Measurements from ENCODE around the gene DAPK3.

Gene DAPK3

DNA sequence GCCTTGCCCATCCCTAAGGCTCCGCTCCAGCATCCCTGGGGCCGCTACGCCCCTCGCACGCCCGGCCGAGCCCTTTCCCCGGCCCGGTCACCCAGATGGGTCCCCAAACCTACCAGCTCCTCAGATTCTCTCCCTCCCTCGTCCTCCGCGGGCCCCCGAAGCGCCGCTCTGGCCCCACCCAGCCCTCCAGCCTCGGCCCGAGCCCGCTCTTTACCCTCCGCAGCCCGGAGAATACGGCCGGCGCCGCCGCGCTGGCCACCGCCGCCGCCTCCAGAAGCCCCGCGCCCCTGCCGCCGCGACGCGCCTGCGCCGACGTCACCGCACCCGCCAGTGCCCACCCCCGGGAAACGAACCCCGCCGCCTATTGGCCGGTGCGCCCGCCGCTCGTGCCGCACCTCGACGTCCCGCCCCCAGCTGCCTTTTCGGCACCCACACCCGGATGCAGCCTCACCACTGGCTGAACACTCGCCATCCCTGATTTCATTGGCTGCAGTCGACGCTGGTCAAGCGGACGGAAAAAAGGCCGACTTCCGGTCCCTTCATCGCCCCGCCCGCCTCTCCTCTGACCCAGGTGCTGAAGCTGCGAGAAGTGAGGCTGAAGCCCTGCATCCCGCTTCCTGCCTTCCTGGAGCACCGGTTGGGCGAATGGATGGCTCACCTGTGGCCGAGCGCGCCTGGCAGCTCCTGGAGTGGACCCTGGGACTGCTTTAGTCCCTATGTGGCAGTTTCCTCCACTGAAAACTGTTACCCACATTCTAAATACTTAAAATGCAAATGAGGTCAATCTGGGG lies at the start of gene DAPK3 (continued):
- TF ChIP-seq, protein P1, sequence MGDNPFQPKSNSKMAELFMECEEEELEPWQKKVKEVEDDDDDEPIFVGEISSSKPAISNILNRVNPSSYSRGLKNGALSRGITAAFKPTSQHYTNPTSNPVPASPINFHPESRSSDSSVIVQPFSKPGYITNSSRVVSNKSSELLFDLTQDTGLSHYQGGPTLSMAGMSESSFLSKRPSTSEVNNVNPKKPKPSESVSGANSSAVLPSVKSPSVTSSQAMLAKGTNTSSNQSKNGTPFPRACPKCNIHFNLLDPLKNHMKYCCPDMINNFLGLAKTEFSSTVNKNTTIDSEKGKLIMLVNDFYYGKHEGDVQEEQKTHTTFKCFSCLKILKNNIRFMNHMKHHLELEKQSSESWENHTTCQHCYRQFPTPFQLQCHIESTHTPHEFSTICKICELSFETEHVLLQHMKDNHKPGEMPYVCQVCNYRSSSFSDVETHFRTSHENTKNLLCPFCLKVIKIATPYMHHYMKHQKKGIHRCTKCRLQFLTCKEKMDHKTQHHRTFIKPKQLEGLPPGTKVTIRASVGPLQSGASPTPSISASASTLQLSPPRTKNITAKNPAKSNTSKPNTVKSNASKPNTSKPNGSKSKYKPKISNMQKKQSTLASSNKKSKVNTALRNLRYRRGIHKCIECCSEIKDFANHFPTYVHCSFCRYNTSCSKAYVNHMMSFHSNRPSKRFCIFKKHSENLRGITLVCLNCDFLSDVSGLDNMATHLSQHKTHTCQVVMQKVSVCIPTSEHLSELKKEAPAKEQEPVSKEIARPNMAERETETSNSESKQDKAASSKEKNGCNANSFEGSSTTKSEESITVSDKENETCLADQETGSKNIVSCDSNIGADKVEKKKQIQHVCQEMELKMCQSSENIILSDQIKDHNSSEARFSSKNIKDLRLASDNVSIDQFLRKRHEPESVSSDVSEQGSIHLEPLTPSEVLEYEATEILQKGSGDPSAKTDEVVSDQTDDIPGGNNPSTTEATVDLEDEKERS (tag by site-specific recombination; IDR thresholded peaks at IDR 0.05), result no peak
- no peak for TF ChIP-seq ZIC2 (tag by site-specific recombination; IDR thresholded peaks at IDR 0.05)
- TF ChIP-seq ZNF610 (tag by site-specific recombination; IDR thresholded peaks at IDR 0.05; ENCODE audit: borderline replicate concordance), result no peak
- no peak for TF ChIP-seq ZNF391 (tag by site-specific recombination; IDR thresholded peaks at IDR 0.05; ENCODE audit: borderline replicate concordance, low read depth)
- no peak for TF ChIP-seq ZNF24 (tag by site-specific recombination; IDR thresholded peaks at IDR 0.05)
- no peak for TF ChIP-seq ZNF274 (IDR thresholded peaks at IDR 0.05; ENCODE audit: low read length)
- no peak for TF ChIP-seq ZNF274 (tag by site-specific recombination; IDR thresholded peaks at IDR 0.05; ENCODE audit: borderline replicate concordance)
- TF ChIP-seq ZNF837 (tag by site-specific recombination; IDR thresholded peaks at IDR 0.05), result no peak
- no peak for TF ChIP-seq ZNF624 (tag by site-specific recombination; IDR thresholded peaks at IDR 0.05)
- TF ChIP-seq ZNF423 (tag by site-specific recombination; IDR thresholded peaks at IDR 0.05), result no peak
- no peak for TF ChIP-seq ZNF600 (tag by site-specific recombination; IDR thresholded peaks at IDR 0.05)
- TF ChIP-seq ZNF426 (tag by site-specific recombination; IDR thresholded peaks at IDR 0.05), result no peak
- TF ChIP-seq YY1 (tag by site-specific recombination; IDR thresholded peaks at IDR 0.05), result 0 out of 2 replicates have a peak, but pooled peaks have one; percentile 35
- TF ChIP-seq, protein P2, sequence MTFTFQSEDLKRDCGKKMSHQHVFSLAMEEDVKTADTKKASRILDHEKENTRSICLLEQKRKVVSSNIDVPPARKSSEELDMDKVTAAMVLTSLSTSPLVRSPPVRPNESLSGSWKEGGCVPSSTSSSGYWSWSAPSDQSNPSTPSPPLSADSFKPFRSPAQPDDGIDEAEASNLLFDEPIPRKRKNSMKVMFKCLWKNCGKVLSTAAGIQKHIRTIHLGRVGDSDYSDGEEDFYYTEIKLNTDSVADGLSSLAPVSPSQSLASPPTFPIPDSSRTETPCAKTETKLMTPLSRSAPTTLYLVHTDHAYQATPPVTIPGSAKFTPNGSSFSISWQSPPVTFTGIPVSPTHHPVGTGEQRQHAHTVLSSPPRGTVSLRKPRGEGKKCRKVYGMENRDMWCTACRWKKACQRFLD (tag by site-specific recombination; IDR thresholded peaks at IDR 0.05), result no peak
- peak; percentile 96 for TF ChIP-seq ZBTB8A (tag by site-specific recombination; IDR thresholded peaks at IDR 0.05)
- TF ChIP-seq, protein P3, sequence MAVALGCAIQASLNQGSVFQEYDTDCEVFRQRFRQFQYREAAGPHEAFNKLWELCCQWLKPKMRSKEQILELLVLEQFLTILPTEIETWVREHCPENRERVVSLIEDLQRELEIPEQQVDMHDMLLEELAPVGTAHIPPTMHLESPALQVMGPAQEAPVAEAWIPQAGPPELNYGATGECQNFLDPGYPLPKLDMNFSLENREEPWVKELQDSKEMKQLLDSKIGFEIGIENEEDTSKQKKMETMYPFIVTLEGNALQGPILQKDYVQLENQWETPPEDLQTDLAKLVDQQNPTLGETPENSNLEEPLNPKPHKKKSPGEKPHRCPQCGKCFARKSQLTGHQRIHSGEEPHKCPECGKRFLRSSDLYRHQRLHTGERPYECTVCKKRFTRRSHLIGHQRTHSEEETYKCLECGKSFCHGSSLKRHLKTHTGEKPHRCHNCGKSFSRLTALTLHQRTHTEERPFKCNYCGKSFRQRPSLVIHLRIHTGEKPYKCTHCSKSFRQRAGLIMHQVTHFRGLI (tag by site-specific recombination; IDR thresholded peaks at IDR 0.05), result peak; percentile 72
- TF ChIP-seq BCL11A (tag by site-specific recombination; IDR thresholded peaks at IDR 0.05; ENCODE audit: low read depth), result peak; percentile 65; the same call in 1 of the 2 replicates
- peak; percentile 92 for TF ChIP-seq IKZF3 (tag by site-specific recombination; IDR thresholded peaks at IDR 0.05)
- TF ChIP-seq, protein P4, sequence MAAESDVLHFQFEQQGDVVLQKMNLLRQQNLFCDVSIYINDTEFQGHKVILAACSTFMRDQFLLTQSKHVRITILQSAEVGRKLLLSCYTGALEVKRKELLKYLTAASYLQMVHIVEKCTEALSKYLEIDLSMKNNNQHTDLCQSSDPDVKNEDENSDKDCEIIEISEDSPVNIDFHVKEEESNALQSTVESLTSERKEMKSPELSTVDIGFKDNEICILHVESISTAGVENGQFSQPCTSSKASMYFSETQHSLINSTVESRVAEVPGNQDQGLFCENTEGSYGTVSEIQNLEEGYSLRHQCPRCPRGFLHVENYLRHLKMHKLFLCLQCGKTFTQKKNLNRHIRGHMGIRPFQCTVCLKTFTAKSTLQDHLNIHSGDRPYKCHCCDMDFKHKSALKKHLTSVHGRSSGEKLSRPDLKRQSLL (tag by site-specific recombination; IDR thresholded peaks at IDR 0.05), result 0 out of 2 replicates have a peak, but pooled peaks have one; percentile 45
- no peak for TF ChIP-seq ZNF560 (tag by site-specific recombination; IDR thresholded peaks at IDR 0.05; ENCODE audit: borderline replicate concordance)
- TF ChIP-seq ZSCAN16 (tag by site-specific recombination; IDR thresholded peaks at IDR 0.05), result no peak
- no peak for TF ChIP-seq OSR2 (tag by site-specific recombination; IDR thresholded peaks at IDR 0.05)
- TF ChIP-seq MZF1 (tag by site-specific recombination; IDR thresholded peaks at IDR 0.05; ENCODE audit: borderline replicate concordance), result no peak
- TF ChIP-seq ZNF394 (tag by site-specific recombination; IDR thresholded peaks at IDR 0.05; ENCODE audit: borderline replicate concordance), result no peak
- no peak for TF ChIP-seq ZNF677 (tag by site-specific recombination; IDR thresholded peaks at IDR 0.05)
- TF ChIP-seq, protein P5, sequence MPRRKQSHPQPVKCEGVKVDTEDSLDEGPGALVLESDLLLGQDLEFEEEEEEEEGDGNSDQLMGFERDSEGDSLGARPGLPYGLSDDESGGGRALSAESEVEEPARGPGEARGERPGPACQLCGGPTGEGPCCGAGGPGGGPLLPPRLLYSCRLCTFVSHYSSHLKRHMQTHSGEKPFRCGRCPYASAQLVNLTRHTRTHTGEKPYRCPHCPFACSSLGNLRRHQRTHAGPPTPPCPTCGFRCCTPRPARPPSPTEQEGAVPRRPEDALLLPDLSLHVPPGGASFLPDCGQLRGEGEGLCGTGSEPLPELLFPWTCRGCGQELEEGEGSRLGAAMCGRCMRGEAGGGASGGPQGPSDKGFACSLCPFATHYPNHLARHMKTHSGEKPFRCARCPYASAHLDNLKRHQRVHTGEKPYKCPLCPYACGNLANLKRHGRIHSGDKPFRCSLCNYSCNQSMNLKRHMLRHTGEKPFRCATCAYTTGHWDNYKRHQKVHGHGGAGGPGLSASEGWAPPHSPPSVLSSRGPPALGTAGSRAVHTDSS (tag by site-specific recombination; IDR thresholded peaks at IDR 0.05), result no peak
- TF ChIP-seq, protein P6, sequence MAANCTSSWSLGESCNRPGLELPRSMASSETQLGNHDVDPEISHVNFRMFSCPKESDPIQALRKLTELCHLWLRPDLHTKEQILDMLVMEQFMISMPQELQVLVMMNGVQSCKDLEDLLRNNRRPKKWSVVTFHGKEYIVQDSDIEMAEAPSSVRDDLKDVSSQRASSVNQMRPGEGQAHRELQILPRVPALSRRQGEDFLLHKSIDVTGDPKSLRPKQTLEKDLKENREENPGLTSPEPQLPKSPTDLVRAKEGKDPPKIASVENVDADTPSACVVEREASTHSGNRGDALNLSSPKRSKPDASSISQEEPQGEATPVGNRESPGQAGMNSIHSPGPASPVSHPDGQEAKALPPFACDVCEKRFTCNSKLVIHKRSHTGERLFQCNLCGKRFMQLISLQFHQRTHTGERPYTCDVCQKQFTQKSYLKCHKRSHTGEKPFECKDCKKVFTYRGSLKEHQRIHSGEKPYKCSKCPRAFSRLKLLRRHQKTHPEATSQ (tag by site-specific recombination; IDR thresholded peaks at IDR 0.05), result no peak; the same call in 1 of the 2 replicates
